HEK293 (cell line): ENCODE data around the gene GRID2.

ENCODE experiments used
- CTCF ChIA-PET: fragments of 350-600 bp; formaldehyde crosslinking; extraction: SDS; loops from one replicate; lab custom pipeline; 2021; ENCODE audit warnings: antibody characterized with exemption; lab: Yijun Ruan, JAX
- POLR2A ChIA-PET: fragments of 300-600 bp; formaldehyde crosslinking; extraction: SDS; loops from one replicate; lab custom pipeline; 2020; ENCODE audit warnings: antibody characterized with exemption, inconsistent platforms; lab: Yijun Ruan, JAX
- H3K27ac ChIP-seq: fragments of 200-500 bp; sonication (Bioruptor generic); 2 replicates; pipeline ENCODE4 v1.5.1; 2014; ENCODE audit warnings: low read depth, low read length, control low read depth, inconsistent platforms; ENCODE audit errors: extremely low read depth
- H3K36me3 ChIP-seq, 2 experiments: fragments of 200-500 bp in 1 of 2; sonication (Bioruptor generic) in 1 of 2; 1 replicate in 1 of 2; 2 replicates in 1 of 2; pipeline ENCODE4 v1.5.1; 2014 to 2017; ENCODE audit warnings: inconsistent platforms in 2 of 2, low read length in 2 of 2; ENCODE audit not compliant: control insufficient read depth in 2 of 2, insufficient read depth in 1 of 2
- H3K4me1 ChIP-seq: fragments of 200-500 bp; sonication (Bioruptor generic); 2 replicates; pipeline ENCODE4 v1.5.1; 2014; ENCODE audit warnings: mild to moderate bottlenecking, low read length, inconsistent platforms; ENCODE audit not compliant: control insufficient read depth, insufficient read depth
- H3K4me3 ChIP-seq: 2 replicates; pipeline ENCODE4 v1.5.1; 2011; ENCODE audit warnings: low read depth, mild to moderate bottlenecking, control low read depth, low read length, moderate library complexity
- H3K9me3 ChIP-seq: fragments of 200-500 bp; sonication (Bioruptor generic); 2 replicates; pipeline ENCODE4 v1.5.1; 2014; ENCODE audit warnings: low read depth, low read length, inconsistent platforms; ENCODE audit not compliant: control insufficient read depth, insufficient read depth
- AEBP2 ChIP-seq: fragments of 450-650 bp; formaldehyde crosslinking; IDR thresholded peaks from 2 replicates; pipeline ENCODE4 v1.5.1; 2016; ENCODE audit warnings: missing biosample characterization, missing genetic modification characterization, borderline replicate concordance
- BCL6B ChIP-seq: fragments of 450-650 bp; formaldehyde crosslinking; IDR thresholded peaks from 2 replicates; pipeline ENCODE4 v1.5.1; 2017; ENCODE audit warnings: missing biosample characterization, missing genetic modification characterization
- GLIS2 ChIP-seq: fragments of 450-650 bp; formaldehyde crosslinking; IDR thresholded peaks from 2 replicates; pipeline ENCODE4 v1.5.1; 2016; ENCODE audit warnings: missing biosample characterization, missing genetic modification characterization
- YY1 ChIP-seq: fragments of 450-650 bp; formaldehyde crosslinking; IDR thresholded peaks from 2 replicates; pipeline ENCODE4 v1.5.1; 2018; ENCODE audit warnings: missing biosample characterization, missing genetic modification characterization
- ZBTB44 ChIP-seq: fragments of 450-650 bp; IDR thresholded peaks from 2 replicates; pipeline ENCODE4 v1.5.1; 2018; ENCODE audit warnings: missing biosample characterization, mild to moderate bottlenecking, missing genetic modification characterization
- ZBTB6 ChIP-seq: fragments of 450-650 bp; formaldehyde crosslinking; IDR thresholded peaks from 2 replicates; pipeline ENCODE4 v1.5.1; 2017; ENCODE audit warnings: missing biosample characterization, missing genetic modification characterization
- ZNF10 ChIP-seq: fragments of 450-650 bp; formaldehyde crosslinking; IDR thresholded peaks from 2 replicates; pipeline ENCODE4 v1.5.1; 2017; ENCODE audit warnings: missing biosample characterization, missing genetic modification characterization
- ZNF121 ChIP-seq: fragments of 450-650 bp; formaldehyde crosslinking; IDR thresholded peaks from 2 replicates; pipeline ENCODE4 v1.5.1; 2016; ENCODE audit warnings: missing biosample characterization, missing genetic modification characterization
- ZNF138 ChIP-seq: fragments of 450-650 bp; formaldehyde crosslinking; IDR thresholded peaks from 2 replicates; pipeline ENCODE4 v1.5.1; 2016; ENCODE audit warnings: missing biosample characterization, missing genetic modification characterization, borderline replicate concordance
- ZNF175 ChIP-seq: fragments of 450-650 bp; formaldehyde crosslinking; IDR thresholded peaks from 2 replicates; pipeline ENCODE4 v1.5.1; 2016; ENCODE audit warnings: missing biosample characterization, missing genetic modification characterization
- ZNF211 ChIP-seq: fragments of 450-650 bp; formaldehyde crosslinking; IDR thresholded peaks from 2 replicates; pipeline ENCODE4 v1.5.1; 2016; ENCODE audit warnings: low read depth, missing biosample characterization, missing genetic modification characterization
- ZNF223 ChIP-seq: fragments of 450-650 bp; formaldehyde crosslinking; IDR thresholded peaks from 2 replicates; pipeline ENCODE4 v1.5.1; 2016; ENCODE audit warnings: missing biosample characterization, missing genetic modification characterization
- ZNF433 ChIP-seq: fragments of 450-650 bp; formaldehyde crosslinking; IDR thresholded peaks from 2 replicates; pipeline ENCODE4 v1.5.1; 2016; ENCODE audit warnings: missing biosample characterization, missing genetic modification characterization, low read depth
- ZNF449 ChIP-seq: fragments of 450-650 bp; formaldehyde crosslinking; IDR thresholded peaks from 2 replicates; pipeline ENCODE4 v1.5.1; 2017; ENCODE audit warnings: missing biosample characterization, mild to moderate bottlenecking, missing genetic modification characterization, moderate library complexity
- ZNF488 ChIP-seq: fragments of 450-650 bp; formaldehyde crosslinking; IDR thresholded peaks from 2 replicates; pipeline ENCODE4 v1.5.1; 2016; ENCODE audit warnings: missing biosample characterization, missing genetic modification characterization
- ZNF521 ChIP-seq: fragments of 450-650 bp; formaldehyde crosslinking; IDR thresholded peaks from 2 replicates; pipeline ENCODE4 v1.5.1; 2017; ENCODE audit warnings: missing biosample characterization, mild to moderate bottlenecking, missing genetic modification characterization
- ZNF530 ChIP-seq: fragments of 450-650 bp; formaldehyde crosslinking; IDR thresholded peaks from 2 replicates; pipeline ENCODE4 v1.5.1; 2016; ENCODE audit warnings: low read depth, missing biosample characterization, missing genetic modification characterization
- ZNF558 ChIP-seq: fragments of 450-650 bp; formaldehyde crosslinking; IDR thresholded peaks from 2 replicates; pipeline ENCODE4 v1.5.1; 2016; ENCODE audit warnings: missing biosample characterization, missing genetic modification characterization
- ZNF596 ChIP-seq: fragments of 450-650 bp; IDR thresholded peaks from 2 replicates; pipeline ENCODE4 v1.5.0; 2018; ENCODE audit warnings: missing biosample characterization, mild to moderate bottlenecking, missing genetic modification characterization, moderate library complexity
- ZNF626 ChIP-seq: fragments of 450-650 bp; sonication (Bioruptor Pico); formaldehyde crosslinking; IDR thresholded peaks from 2 replicates; pipeline ENCODE4 v1.5.1; 2018; ENCODE audit warnings: missing biosample characterization, missing genetic modification characterization, inconsistent platforms
- ZNF747 ChIP-seq: fragments of 450-650 bp; formaldehyde crosslinking; IDR thresholded peaks from 2 replicates; pipeline ENCODE4 v1.5.1; 2016; ENCODE audit warnings: missing biosample characterization, missing genetic modification characterization
- ZSCAN16 ChIP-seq: fragments of 450-650 bp; formaldehyde crosslinking; IDR thresholded peaks from 2 replicates; pipeline ENCODE4 v1.5.1; 2016; ENCODE audit warnings: missing biosample characterization, missing genetic modification characterization
- ZSCAN30 ChIP-seq: fragments of 450-650 bp; IDR thresholded peaks from 2 replicates; pipeline ENCODE4 v1.5.1; 2018; ENCODE audit warnings: missing biosample characterization, mild to moderate bottlenecking, missing genetic modification characterization, moderate library complexity
- ZSCAN5A ChIP-seq: fragments of 450-650 bp; formaldehyde crosslinking; IDR thresholded peaks from 2 replicates; pipeline ENCODE4 v1.5.1; 2016; ENCODE audit warnings: missing biosample characterization, missing genetic modification characterization

GRID2 gene

GRCh38 chr4:93436000-93436626 is 1132.3 kb downstream of the GRID2 start:
- H3K9me3 ChIP-seq: no peaks in the 10 kb centered on the region
- TF ChIP-seq ZNF558 (tag by site-specific recombination): no peak
- no peak for TF ChIP-seq ZNF747 (tag by site-specific recombination)
- no peak for TF ChIP-seq ZNF175 (tag by site-specific recombination)
- TF ChIP-seq ZSCAN16 (tag by site-specific recombination): no peak
- TF ChIP-seq ZNF121 (tag by site-specific recombination): no peak
- no peak for TF ChIP-seq ZNF488 (tag by site-specific recombination)
- TF ChIP-seq ZNF449 (tag by site-specific recombination): no peak
- no peak for TF ChIP-seq ZNF596 (tag by site-specific recombination)
- H3K36me3 ChIP-seq: no peaks in the 10 kb centered on the region
- ChIA-PET POLR2A (no interaction called here), CTCF (no interaction called here)
- no peaks in the 10 kb centered on the region for H3K4me1 ChIP-seq
- no peak overlapping the region for H3K4me3 ChIP-seq
- H3K27ac ChIP-seq: no peak overlapping the region

GRCh38 chr4:93437991-93438390 is 1134.2 kb downstream of the GRID2 start:
- Histone ChIP-seq H3K4me1 (no peaks in the 10 kb centered on the region), H3K36me3 (no peaks in the 10 kb centered on the region), H3K27ac (no peak overlapping the region), H3K9me3 (no peaks in the 10 kb centered on the region), H3K4me3 (no peak overlapping the region)
- CTCF ChIA-PET: no interaction called here
- POLR2A ChIA-PET: no interaction called here
- TF ChIP-seq ZNF530 (tag by site-specific recombination) (no peak), BCL6B (no peak), ZNF211 (tag by site-specific recombination) (no peak), ZSCAN5A (tag by site-specific recombination) (no peak), ZNF433 (tag by site-specific recombination) (no peak), ZNF138 (no peak), ZNF10 (tag by site-specific recombination) (no peak), ZNF521 (tag by site-specific recombination) (no peak), GLIS2 (tag by site-specific recombination) (no peak), ZBTB44 (tag by site-specific recombination) (no peak), YY1 (tag by site-specific recombination) (no peak), ZBTB6 (tag by site-specific recombination) (no peak), ZNF626 (no peak), ZSCAN30 (tag by site-specific recombination) (no peak), ZNF223 (tag by site-specific recombination) (no peak), AEBP2 (tag by site-specific recombination) (no peak)
